ENCODE data around the gene TCAP.

- TF ChIP-seq CTCF (IDR thresholded peaks at IDR 0.05) (no peak), POLR2A (IDR thresholded peaks at IDR 0.05) (no peak)
Measured at GRCh38 chr17:39633570-39634183, 31.5 kb upstream of the TCAP start.
